Vagina (tissue), 2 donors: ENCODE results near the gene C12orf60. TPM values are rescaled to one million over a fixed set of nuclear protein-coding genes. Genes with fewer than 3 reads are reported as not detected.
A peak's percentile ranks its signal among the peaks of the same experiment; 100 is the strongest.

ENCODE experiments used
- DNase-seq, 2 donors: peaks; one replicate each; pipeline ENCODE4 v3.0.0-alpha.2; 2017; ENCODE audit errors: extremely low spot score in 2 of 2
- H3K27ac ChIP-seq: fragments of 200-600 bp; sonication (generic); one replicate; pipeline ENCODE4 v1.5.1; 2019
- H3K27me3 ChIP-seq: fragments of 200-600 bp; sonication (generic); one replicate; pipeline ENCODE4 v1.5.1; 2019
- H3K36me3 ChIP-seq, 2 donors: fragments of 200-600 bp; sonication (generic); one replicate each; pipeline ENCODE4 v1.5.1; 2017 to 2019
- H3K4me1 ChIP-seq: fragments of 200-600 bp; sonication (generic); one replicate; pipeline ENCODE4 v1.5.1; 2019
- H3K4me3 ChIP-seq, 2 donors: fragments of 200-600 bp; sonication (generic); 1 replicate in 1 of 2; 2 replicates in 1 of 2; pipeline ENCODE4 v1.5.1; 2016 to 2019
- H3K9me3 ChIP-seq: fragments of 200-600 bp; sonication (generic); one replicate; pipeline ENCODE4 v1.5.1; 2019
- CTCF ChIP-seq, 3 experiments: fragments of 450-650 bp in 2 of 3; fragments of 200-600 bp in 1 of 3; sonication (generic) in 1 of 3; IDR thresholded peaks; one replicate each; pipeline ENCODE4 v1.5.1; 2017 to 2019; ENCODE audit warnings: antibody characterized with exemption in 3 of 3, mild to moderate bottlenecking in 2 of 3, moderate library complexity in 2 of 3
- POLR2A ChIP-seq, 2 donors: fragments of 450-650 bp; IDR thresholded peaks; one replicate each; pipeline ENCODE4 v1.6.1; 2017; ENCODE audit warnings: antibody characterized with exemption in 2 of 2, mild to moderate bottlenecking in 2 of 2, moderate library complexity in 2 of 2
- POLR2AphosphoS5 ChIP-seq, 2 donors: sonication (generic); formaldehyde crosslinking; IDR thresholded peaks; one replicate each; pipeline ENCODE4 v1.9.0; 2017; ENCODE audit warnings: antibody characterized with exemption in 2 of 2, mild to moderate bottlenecking in 2 of 2, low read depth in 1 of 2; ENCODE audit not compliant: insufficient read depth in 1 of 2
- intact Hi-C: fragments of 100-400 bp; cut with DNase I; formaldehyde crosslinking; loops from one replicate; pipeline ENCODE4 v1.15.1; 2023
- total RNA-seq: library from RNA; depleted of rRNA; stranded (reverse); fragments of >200 nt; gene quantifications from one replicate; pipeline ENCODE4 v1.2.3, GENCODE V29; 2016

C12orf60 gene
- total RNA-seq, 1 donor from 2014 or later: 0.74 TPM

- DNase-seq: no peak
- intact Hi-C loops: loop anchor here (5.0 kb wide), 3 partner anchors 47 to 377 kb away; partner anchors contain the start of gene RERG
- Histone ChIP-seq H3K36me3 (no peaks in the 10 kb centered on the region), H3K9me3 (no peaks in the 10 kb centered on the region), H3K4me1 (peaks cover 41% of the 10 kb centered on the region), H3K27me3 (no peaks in the 10 kb centered on the region), H3K27ac (peak overlapping the region; percentile 31), H3K4me3 (no peak overlapping the region)
- TF ChIP-seq CTCF (IDR thresholded peaks at IDR 0.05) (peak; percentile 46 to 90 (median 59)), POLR2A (IDR thresholded peaks at IDR 0.05) (no peak)
These were observed 41.9 kb downstream of the C12orf60 start for GRCh38 chr12:14845350-14845750.

- no peak for DNase-seq
- H3K4me3 ChIP-seq: no peak overlapping the region
- H3K27ac ChIP-seq: peak overlapping the region; percentile 31
- no peaks in the 10 kb centered on the region for H3K27me3 ChIP-seq
- H3K4me1 ChIP-seq: peaks cover 41% of the 10 kb centered on the region
- no peak for TF ChIP-seq POLR2AphosphoS5 (IDR thresholded peaks at IDR 0.05; ENCODE audit: insufficient read depth in 1 of 2, low read depth in 1 of 2)
- TF ChIP-seq POLR2A (IDR thresholded peaks at IDR 0.05): no peak
- TF ChIP-seq CTCF (IDR thresholded peaks at IDR 0.05): no peak
- H3K9me3 ChIP-seq: no peaks in the 10 kb centered on the region
- intact Hi-C loops: loop anchor here (5.0 kb wide), 3 partner anchors 46 to 376 kb away; partner anchors contain the start of gene RERG
- no peaks in the 10 kb centered on the region for H3K36me3 ChIP-seq
These were observed 42.6 kb downstream of the C12orf60 start for GRCh38 chr12:14846042-14846587.

GRCh38 chr12:14846876-14847580 is 43.6 kb downstream of the C12orf60 start:
- no peak for TF ChIP-seq CTCF (IDR thresholded peaks at IDR 0.05)
- TF ChIP-seq POLR2A (IDR thresholded peaks at IDR 0.05): no peak
- TF ChIP-seq POLR2AphosphoS5 (IDR thresholded peaks at IDR 0.05; ENCODE audit: insufficient read depth in 1 of 2, low read depth in 1 of 2): peak in 1 of 2 donors; percentile 45
- Histone ChIP-seq H3K27me3 (no peaks in the 10 kb centered on the region), H3K9me3 (no peaks in the 10 kb centered on the region), H3K36me3 (no peaks in the 10 kb centered on the region), H3K4me1 (peaks cover 35% of the 10 kb centered on the region), H3K4me3 (no peak overlapping the region), H3K27ac (peak overlapping the region; percentile 31)
- intact Hi-C loops: loop anchor here (5.0 kb wide), 3 partner anchors 45 to 375 kb away; partner anchors contain the start of gene RERG
- no peak for DNase-seq

- Histone ChIP-seq H3K36me3 (no peaks in the 10 kb centered on the region), H3K9me3 (no peaks in the 10 kb centered on the region), H3K27me3 (no peaks in the 10 kb centered on the region), H3K4me3 (no peak overlapping the region), H3K27ac (peak overlapping the region; percentile 4), H3K4me1 (peaks cover 48% of the 10 kb centered on the region)
- no peak for DNase-seq
- intact Hi-C loops: loop anchor here (5.0 kb wide), 3 partner anchors 43 to 373 kb away; partner anchors contain the start of gene RERG
- TF ChIP-seq POLR2AphosphoS5 (IDR thresholded peaks at IDR 0.05; ENCODE audit: insufficient read depth in 1 of 2, low read depth in 1 of 2) (peak in 1 of 2 donors; percentile 87), CTCF (IDR thresholded peaks at IDR 0.05) (no peak), POLR2A (IDR thresholded peaks at IDR 0.05) (no peak)
These were observed 46.2 kb downstream of the C12orf60 start for GRCh38 chr12:14849661-14850060.
